Fibroblast of lung (primary cell): ENCODE data around the gene IQSEC2. TPM values are rescaled to one million over a fixed set of nuclear protein-coding genes. Genes with fewer than 3 reads are reported as not detected.

Experiments used
- DNase-seq, 2 donors: peaks; one replicate each; pipeline versions ENCODE4 v3.0.0 to v3.0.0-alpha.2; 2010; ENCODE audit warnings: low read depth in 2 of 2
- H2AFZ ChIP-seq: 2 replicates; pipeline ENCODE4 v1.5.1; 2012; ENCODE audit warnings: low read length, control low read depth, inconsistent platforms
- H3K27ac ChIP-seq: 2 replicates; pipeline ENCODE4 v1.5.1; 2011; ENCODE audit warnings: low read length, control low read depth; ENCODE audit not compliant: insufficient read depth
- H3K27me3 ChIP-seq: 2 replicates; pipeline ENCODE4 v1.5.1; 2011; ENCODE audit warnings: mild to moderate bottlenecking, low read length; ENCODE audit not compliant: control insufficient read depth, insufficient read depth
- H3K36me3 ChIP-seq: 2 replicates; pipeline ENCODE4 v1.5.1; 2011; ENCODE audit warnings: low read length; ENCODE audit not compliant: control insufficient read depth, insufficient read depth
- H3K4me1 ChIP-seq: 2 replicates; pipeline ENCODE4 v1.5.1; 2011; ENCODE audit warnings: low read length; ENCODE audit not compliant: control insufficient read depth, insufficient read depth; ENCODE audit errors: extremely low read depth
- H3K4me2 ChIP-seq: 2 replicates; pipeline ENCODE4 v1.5.1; 2011; ENCODE audit warnings: low read length, control low read depth; ENCODE audit not compliant: insufficient read depth; ENCODE audit errors: extremely low read depth
- H3K4me3 ChIP-seq, 4 experiments: fragments of 200-600 bp in 1 of 4; sonication (generic) in 1 of 4; replicated peaks in 1 of 4; 2 replicates each; pipeline ENCODE4 v1.5.1; 2011 to 2016; ENCODE audit warnings: low read length in 4 of 4, low read depth in 3 of 4, mild to moderate bottlenecking in 3 of 4, control low read depth in 2 of 4, inconsistent platforms in 1 of 4, mixed read lengths in 1 of 4; ENCODE audit not compliant: insufficient read depth in 1 of 4; ENCODE audit errors: control extremely low read depth in 1 of 4
- H3K79me2 ChIP-seq: 2 replicates; pipeline ENCODE4 v1.5.1; 2012; ENCODE audit warnings: mild to moderate bottlenecking, low read length, inconsistent platforms; ENCODE audit not compliant: control insufficient read depth, insufficient read depth
- H3K9ac ChIP-seq: 2 replicates; pipeline ENCODE4 v1.5.1; 2011; ENCODE audit warnings: mild to moderate bottlenecking, low read length, control low read depth; ENCODE audit not compliant: insufficient read depth
- H3K9me3 ChIP-seq: 2 replicates; pipeline ENCODE4 v1.5.1; 2012; ENCODE audit warnings: low read depth, low read length; ENCODE audit not compliant: control insufficient read depth, insufficient read depth
- H4K20me1 ChIP-seq: 2 replicates; pipeline ENCODE4 v1.5.1; 2011; ENCODE audit warnings: low read length; ENCODE audit not compliant: control insufficient read depth, insufficient read depth; ENCODE audit errors: extremely low read depth
- EZH2 ChIP-seq: IDR thresholded peaks from 2 replicates; pipeline ENCODE4 v1.5.1; 2012; ENCODE audit warnings: low read length, control low read depth, mild to moderate bottlenecking; ENCODE audit errors: missing control alignments
- polyA plus RNA-seq, 2 donors: library from polyadenylated mRNA; depleted of rRNA in 1 of 2; stranded (reverse) in 1 of 2; unstranded in 1 of 2; fragments of >200 nt; gene quantifications; 2 replicates each; pipeline ENCODE4 v1.2.1, GENCODE V29; 2011 to 2012; ENCODE audit warnings: missing spikeins in 1 of 2
- total RNA-seq: library from RNA; depleted of rRNA; stranded (reverse); fragments of >200 nt; gene quantifications from 2 replicates; pipeline ENCODE4 v1.2.1, GENCODE V29; 2014
- TF ChIP-seq, protein P1 (sequence below), 2 donors: IDR thresholded peaks in 1 of 2; conservative IDR thresholded peaks in 1 of 2; 1 replicate in 1 of 2; 2 replicates in 1 of 2; pipeline ENCODE4 v1.5.1; 2011 to 2012; ENCODE audit warnings: low read length in 2 of 2, control low read depth in 1 of 2, inconsistent platforms in 1 of 2, low read depth in 1 of 2, mild to moderate bottlenecking in 1 of 2

The IQSEC2 gene
- total and polyA plus RNA-seq, 2 donors (not counting 1 experiment from before 2014, with no cell fraction given): 7.4 to 9.9 TPM

- Histone ChIP-seq H4K20me1 (peaks cover 1% of the 10 kb centered on the region), H3K27ac (no peak overlapping the region), H3K79me2 (no peaks in the 10 kb centered on the region), H3K36me3 (no peaks in the 10 kb centered on the region), H3K4me1 (no peaks in the 10 kb centered on the region), H3K4me2 (peak overlapping the region; percentile 76), H2AFZ (no peak overlapping the region), H3K9ac (no peak overlapping the region), H3K9me3 (no peaks in the 10 kb centered on the region), H3K4me3 (peak overlapping the region; percentile 56 to 66 (median 59)), H3K27me3 (peaks cover 41% of the 10 kb centered on the region)
- TF ChIP-seq, protein P1, sequence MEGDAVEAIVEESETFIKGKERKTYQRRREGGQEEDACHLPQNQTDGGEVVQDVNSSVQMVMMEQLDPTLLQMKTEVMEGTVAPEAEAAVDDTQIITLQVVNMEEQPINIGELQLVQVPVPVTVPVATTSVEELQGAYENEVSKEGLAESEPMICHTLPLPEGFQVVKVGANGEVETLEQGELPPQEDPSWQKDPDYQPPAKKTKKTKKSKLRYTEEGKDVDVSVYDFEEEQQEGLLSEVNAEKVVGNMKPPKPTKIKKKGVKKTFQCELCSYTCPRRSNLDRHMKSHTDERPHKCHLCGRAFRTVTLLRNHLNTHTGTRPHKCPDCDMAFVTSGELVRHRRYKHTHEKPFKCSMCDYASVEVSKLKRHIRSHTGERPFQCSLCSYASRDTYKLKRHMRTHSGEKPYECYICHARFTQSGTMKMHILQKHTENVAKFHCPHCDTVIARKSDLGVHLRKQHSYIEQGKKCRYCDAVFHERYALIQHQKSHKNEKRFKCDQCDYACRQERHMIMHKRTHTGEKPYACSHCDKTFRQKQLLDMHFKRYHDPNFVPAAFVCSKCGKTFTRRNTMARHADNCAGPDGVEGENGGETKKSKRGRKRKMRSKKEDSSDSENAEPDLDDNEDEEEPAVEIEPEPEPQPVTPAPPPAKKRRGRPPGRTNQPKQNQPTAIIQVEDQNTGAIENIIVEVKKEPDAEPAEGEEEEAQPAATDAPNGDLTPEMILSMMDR (conservative IDR thresholded peaks at IDR 0.05 in 1 of 2, IDR thresholded peaks at IDR 0.05 in 1 of 2; ENCODE audit: low read depth in 1 of 2, low read length in 2 of 2): no peak
- no peak for TF ChIP-seq EZH2
- DNase-seq: no peak
These were observed 38.5 kb upstream of the IQSEC2 start for GRCh38 chrX:53319614-53320542.

GRCh38 chrX:53318766-53319353 lies 37.5 kb upstream of the IQSEC2 start:
- no peak overlapping the region for H3K9ac ChIP-seq
- H3K4me2 ChIP-seq: peak overlapping the region; percentile 76
- TF ChIP-seq, protein P1 (conservative IDR thresholded peaks at IDR 0.05 in 1 of 2, IDR thresholded peaks at IDR 0.05 in 1 of 2; ENCODE audit: low read depth in 1 of 2, low read length in 2 of 2): no peak
- no peak for TF ChIP-seq EZH2
- no peak overlapping the region for H3K27ac ChIP-seq
- H3K9me3 ChIP-seq: no peaks in the 10 kb centered on the region
- DNase-seq: no peak
- H3K79me2 ChIP-seq: no peaks in the 10 kb centered on the region
- no peaks in the 10 kb centered on the region for H3K4me1 ChIP-seq
- H3K36me3 ChIP-seq: no peaks in the 10 kb centered on the region
- peaks cover 39% of the 10 kb centered on the region for H3K27me3 ChIP-seq
- H3K4me3 ChIP-seq: peak overlapping the region in 2 of 4 experiments; percentile 56 to 66
- peaks cover 1% of the 10 kb centered on the region for H4K20me1 ChIP-seq
- no peak overlapping the region for H2AFZ ChIP-seq

- H2AFZ ChIP-seq: no peak overlapping the region
- H3K27ac ChIP-seq: no peak overlapping the region
- H3K27me3 ChIP-seq: peaks cover 28% of the 10 kb centered on the region
- DNase-seq: peak; percentile 35 to 36
- H3K4me3 ChIP-seq: peak overlapping the region in 1 of 4 experiments; percentile 22
- peak overlapping the region; percentile 44 for H3K4me2 ChIP-seq
- no peaks in the 10 kb centered on the region for H3K36me3 ChIP-seq
- TF ChIP-seq, protein P1 (conservative IDR thresholded peaks at IDR 0.05 in 1 of 2, IDR thresholded peaks at IDR 0.05 in 1 of 2; ENCODE audit: low read depth in 1 of 2, low read length in 2 of 2): peak; percentile 59 to 69
- no peak for TF ChIP-seq EZH2
- no peaks in the 10 kb centered on the region for H3K9me3 ChIP-seq
- no peaks in the 10 kb centered on the region for H3K79me2 ChIP-seq
- H4K20me1 ChIP-seq: peaks cover 1% of the 10 kb centered on the region
- peaks cover 4% of the 10 kb centered on the region for H3K4me1 ChIP-seq
- H3K9ac ChIP-seq: no peak overlapping the region
These were observed 36.1 kb upstream of the IQSEC2 start for GRCh38 chrX:53317365-53318069.
